OCI-M2 (cell line): ENCODE measurements around the gene PPP2R2C.

Experiments used
- DNase-seq: peaks from one replicate; lab custom pipeline; 2025; ENCODE audit not compliant: unreplicated experiment; lab: John Stamatoyannopoulos, UW

The PPP2R2C gene

DNA sequence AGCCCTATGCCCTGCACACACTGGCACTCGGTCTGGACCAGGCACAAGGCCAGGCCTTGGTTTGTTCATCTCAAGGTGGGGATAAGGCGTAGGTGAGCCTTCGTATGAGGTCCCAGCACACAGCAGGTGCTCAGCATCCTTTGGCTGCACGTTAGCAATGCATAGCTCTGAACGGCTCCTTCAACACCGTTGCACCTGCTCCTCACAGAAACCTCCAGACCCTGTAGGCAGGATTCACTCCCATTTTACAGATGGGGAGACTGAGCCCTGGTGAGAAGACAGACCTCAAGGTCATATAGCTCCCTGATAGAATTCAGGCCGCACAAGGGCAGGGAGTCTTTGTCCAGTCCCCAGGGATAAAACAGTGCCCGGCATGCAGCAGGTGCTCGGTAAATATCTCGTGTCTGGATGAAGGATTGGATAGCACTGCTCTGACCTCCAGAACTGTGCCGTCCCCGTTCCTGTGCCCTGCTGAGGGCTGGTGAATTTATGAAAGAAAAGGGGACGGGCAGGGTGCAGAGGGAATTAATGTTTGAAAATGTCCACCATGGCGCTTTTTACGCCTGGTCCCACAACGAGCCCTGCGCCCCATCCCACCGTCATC lies 2.4 kb downstream of the PPP2R2C start:
- no peak for DNase-seq

DNA sequence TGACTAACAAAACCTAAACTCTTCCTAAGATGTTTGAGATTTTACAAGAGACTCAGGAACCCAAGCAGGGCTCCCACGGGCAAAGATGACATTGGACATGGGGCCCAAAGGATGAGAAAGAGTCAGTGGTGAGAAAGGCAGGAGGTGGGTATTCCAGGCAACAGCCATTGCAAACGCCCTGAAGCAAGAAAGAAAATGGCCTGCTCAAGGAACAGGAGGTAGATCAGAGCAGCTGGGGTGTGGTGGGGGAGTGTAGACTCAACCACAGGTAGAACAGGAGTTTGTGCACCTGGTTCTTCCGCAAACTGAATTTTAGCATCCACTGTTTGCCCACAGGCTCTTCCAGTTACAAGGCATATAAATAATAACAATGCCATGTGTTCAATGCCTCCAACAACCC lies 3.3 kb downstream of the PPP2R2C start:
- no peak for DNase-seq

DNA sequence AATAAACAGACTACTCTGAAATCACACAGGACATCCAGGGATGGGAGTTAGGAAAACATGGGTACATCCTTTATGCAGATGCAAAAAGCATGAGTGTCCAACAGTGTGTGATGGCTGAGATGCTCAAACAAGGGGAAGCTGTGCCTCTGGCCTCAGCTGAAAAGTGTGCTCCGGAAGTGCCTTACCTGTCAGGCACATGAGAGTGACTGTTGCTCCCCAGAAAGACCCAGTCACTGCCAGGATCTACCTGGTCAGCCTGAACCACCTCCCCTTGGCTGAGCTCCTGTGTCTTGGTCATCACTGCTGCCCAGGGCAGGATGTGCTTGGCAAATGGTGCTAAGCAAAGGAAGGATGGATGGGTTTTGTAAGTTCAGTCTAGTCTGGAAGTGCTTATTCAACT lies 4.0 kb downstream of the PPP2R2C start:
- DNase-seq: no peak

DNA sequence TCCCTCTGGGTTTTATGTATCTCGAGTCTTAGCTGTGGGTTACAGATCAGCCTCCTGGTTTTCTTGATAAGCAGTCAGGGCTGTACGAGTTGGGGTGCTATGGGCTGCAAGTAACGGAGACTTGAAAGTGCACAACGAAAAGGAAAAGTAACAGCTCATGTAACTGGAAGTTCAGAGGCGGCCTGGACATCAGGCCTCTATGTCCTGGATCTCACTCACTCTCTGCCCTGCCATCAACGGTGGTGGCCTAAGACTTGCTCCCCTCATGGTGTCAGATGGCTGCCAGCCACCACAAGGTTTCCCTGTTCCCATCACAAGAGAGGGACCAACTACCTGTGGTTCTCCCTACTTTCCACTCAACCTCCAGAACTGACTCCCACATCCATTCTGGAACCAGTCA lies 4.8 kb downstream of the PPP2R2C start:
- no peak for DNase-seq

DNA sequence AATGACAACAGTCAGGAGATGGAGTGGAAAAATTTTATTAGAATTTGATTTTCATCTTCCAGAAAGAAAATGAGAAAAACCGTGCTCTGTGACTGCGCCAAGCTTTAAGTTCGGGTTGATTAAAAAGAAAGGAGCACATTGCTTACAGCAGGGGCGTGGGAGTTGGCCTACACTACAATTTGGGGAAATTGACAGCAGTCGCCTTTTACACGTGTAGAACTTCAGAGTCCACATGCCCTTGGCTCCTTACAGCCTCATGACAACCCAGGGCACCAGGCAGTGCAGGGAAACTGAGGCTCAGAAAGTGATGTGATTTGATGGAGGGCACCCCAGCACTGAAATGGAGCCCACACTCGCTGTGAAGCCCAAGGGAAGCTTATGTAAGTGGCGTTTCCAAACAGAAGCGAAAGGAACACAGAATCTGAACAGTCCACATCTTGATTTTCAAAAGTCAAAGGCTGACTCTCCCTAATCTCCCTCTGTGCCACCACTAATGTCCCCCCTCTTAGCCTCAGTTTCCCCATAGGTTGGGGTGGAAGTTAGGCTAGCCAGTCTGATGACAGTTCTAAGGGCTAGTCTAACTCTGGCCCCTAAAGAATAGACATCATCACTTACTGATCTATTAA lies 5.5 kb downstream of the PPP2R2C start:
- DNase-seq: no peak

DNA sequence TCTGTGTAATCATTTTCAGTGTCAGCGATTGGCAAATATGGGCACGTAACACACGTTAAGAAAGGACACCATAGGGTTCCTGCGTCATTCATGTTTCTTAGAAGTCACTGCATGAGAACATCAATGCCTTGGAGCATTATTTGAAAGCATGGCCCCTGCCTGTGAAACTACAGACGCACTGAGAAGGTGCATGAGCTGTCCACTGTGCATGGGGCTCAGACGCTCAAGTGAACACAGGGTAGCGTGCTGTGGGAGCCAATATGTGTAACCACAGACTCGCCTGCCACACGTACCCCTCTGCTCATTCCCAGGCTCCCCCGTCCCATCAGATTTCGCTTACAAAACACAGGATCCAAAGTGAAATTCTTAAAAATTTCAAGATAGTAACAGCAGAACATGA lies 6.5 kb downstream of the PPP2R2C start:
- DNase-seq: no peak

DNA sequence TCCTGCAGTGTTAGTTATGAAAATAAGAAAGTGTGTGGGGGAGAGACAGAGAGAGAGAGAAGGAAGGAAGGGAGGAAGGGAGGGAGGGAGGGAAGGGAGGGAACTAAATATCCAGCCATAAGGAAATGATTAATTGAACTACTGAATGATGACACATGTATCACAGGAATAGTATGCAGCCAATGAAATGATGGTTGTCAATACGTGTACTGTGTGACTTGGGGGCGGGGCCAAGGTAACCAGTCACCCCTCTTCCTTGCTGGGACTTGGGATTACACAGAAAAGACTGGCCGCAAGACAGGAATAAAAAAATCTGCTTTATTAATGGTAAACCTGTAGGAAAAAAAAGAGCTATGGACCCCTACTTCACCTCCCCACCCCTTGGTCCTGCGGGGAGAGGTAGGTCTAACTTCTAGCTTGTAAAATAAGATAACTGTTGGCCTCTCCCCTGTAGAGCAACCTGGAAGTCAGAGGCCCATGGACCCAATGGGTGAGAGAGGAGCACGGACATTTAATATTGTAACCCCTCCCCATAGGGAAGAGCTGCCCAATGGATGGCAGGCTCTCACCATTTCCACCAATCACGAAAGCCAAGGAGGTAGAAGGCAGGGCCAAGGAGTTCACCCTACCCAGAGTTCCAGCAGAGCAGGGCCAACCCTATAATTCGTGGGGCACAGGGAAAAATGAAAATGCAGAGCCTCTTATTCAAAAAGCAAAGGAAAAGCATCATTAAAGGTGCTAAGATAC lies 7.4 kb downstream of the PPP2R2C start:
- DNase-seq: no peak

DNA sequence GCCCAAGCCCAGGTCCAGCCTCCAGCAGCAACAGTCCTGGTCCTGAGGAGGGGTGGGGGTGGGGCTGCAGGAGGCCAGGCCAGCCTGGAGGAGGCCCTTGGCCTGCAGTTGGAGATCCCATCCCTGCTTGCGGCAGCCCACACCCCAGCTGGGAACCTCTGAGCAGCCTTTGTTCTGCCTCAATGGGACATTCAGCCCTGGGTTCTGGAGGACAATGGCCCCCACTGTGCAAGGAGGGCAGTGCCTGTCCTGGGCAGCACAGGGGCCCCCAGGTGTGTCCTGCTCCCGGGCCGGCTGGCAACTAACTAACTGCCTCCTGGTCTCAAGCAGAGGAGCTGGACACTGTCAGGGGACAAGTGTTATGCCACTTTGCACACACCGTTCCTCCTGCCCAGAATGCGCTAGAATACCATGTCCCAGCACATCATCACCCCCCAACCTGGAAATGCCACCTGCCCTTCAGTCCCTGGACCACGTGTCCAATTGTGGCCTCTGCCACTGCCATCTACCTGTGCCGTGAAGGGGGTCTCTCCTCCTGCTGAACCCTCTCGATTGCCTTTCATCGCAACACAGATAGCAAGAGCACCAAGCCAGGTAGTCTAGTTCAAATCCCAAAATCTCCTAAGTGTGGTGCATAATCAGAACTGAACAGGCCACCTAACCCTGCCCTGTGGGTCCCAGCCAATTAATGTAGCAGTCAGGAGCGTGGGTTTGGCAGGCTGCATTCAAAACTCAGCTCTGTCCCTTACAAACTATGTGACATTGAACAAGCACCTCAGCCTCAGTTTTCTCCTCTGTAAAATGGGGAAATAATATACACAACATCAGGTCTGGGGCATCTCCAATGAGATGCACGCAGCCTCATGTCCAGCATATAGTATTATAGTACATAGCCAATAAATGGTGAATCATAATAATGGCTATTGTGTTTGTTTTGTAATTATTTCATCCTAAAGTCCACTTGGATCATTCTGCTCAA lies 8.8 kb downstream of the PPP2R2C start:
- DNase-seq: no peak

DNA sequence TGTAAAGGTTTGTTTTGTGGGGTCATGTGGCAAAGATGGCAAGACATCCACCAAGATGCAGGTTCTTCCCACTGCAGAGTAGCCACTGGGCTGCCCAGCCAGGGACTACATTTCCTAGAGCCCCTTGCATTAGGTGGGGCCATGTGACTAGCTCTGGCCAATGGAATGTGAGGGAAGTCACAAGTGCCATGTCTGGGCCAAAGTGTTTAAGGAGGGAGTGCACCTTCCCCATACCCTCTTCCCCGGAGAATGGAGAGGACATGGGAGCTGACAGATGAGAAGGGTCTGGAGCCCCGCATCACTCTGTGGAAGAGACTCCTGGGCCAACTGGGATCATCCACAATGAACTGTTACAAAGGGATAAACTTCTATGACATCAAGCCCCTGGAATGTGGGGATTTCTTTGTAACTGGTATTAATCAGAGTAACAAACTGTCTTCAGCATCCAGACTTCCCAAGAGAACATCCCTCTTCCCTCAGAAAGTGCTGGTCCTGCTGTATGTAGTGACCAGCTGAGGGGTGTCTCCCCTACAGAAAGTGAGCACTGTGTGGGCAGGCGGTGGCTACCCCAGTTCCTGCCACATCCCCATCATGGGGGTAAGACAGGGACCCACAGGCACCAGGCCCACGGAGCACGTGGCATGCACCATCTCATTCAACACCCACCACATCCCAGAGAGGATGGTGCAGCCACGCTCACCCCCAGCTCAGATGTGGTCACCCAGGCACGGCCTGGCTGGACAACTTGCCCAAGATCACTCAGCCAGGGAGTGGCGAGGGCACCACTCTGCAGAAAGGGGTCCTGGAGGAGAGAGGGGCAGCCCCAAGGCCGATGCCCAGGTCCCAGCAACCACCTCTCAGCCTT lies 10.9 kb downstream of the PPP2R2C start:
- no peak for DNase-seq

DNA sequence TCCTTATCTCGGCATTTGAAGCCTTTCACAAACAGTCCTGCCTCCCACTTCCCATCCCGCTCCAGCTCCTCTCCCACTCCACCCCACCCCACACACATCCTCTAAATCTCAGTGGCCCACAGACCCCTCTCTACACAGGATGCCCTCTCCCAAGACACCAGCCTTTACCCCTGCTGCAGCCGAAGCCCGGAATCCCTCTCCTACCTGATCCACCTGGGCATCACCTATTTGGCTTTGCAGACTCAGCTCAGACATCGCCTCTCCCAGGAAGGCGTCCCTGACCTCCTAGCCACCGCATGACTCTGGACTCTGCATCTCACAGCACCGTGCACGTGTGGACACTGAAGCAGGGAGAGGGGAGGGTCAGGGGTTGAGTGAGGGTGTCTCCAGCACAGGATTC lies 11.5 kb downstream of the PPP2R2C start:
- no peak for DNase-seq

DNA sequence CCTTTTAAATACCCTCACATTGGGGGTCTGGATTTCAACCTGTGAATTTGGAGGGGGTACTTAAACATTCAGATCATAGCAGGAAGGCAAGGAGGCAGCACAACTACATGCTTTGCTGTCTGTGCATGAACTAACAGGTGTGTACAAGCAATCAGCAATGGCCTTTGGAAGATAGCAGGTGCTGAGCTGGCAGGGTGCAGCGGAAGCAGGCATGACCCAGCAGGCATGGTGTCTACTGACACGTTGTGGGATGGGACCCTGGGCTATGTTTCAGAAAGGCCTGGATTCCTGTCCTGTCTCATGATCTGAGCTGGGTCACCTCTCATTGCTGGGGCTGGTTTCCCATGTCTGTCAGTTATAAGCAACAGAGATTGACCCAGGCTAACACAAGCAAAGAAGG lies 13.9 kb downstream of the PPP2R2C start:
- no peak for DNase-seq

DNA sequence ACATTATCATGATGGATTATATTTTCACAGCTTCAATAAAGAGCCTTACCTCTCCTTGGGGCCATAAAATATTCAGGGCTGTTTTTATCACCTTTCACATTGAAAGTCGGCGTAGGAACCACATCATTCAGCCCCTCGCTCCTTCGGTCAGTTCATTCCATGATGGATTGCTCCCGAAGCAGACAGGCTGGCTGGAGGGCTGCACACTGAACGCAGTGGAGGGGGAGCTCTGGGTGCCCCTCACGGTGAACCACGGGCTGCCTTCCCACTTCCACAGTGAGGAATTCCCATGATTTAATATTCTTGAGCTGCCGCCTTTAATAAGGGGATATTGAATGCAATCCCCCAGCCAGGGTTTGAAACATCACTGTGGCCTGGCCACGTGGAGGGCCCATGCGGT lies 16.0 kb downstream of the PPP2R2C start:
- no peak for DNase-seq

DNA sequence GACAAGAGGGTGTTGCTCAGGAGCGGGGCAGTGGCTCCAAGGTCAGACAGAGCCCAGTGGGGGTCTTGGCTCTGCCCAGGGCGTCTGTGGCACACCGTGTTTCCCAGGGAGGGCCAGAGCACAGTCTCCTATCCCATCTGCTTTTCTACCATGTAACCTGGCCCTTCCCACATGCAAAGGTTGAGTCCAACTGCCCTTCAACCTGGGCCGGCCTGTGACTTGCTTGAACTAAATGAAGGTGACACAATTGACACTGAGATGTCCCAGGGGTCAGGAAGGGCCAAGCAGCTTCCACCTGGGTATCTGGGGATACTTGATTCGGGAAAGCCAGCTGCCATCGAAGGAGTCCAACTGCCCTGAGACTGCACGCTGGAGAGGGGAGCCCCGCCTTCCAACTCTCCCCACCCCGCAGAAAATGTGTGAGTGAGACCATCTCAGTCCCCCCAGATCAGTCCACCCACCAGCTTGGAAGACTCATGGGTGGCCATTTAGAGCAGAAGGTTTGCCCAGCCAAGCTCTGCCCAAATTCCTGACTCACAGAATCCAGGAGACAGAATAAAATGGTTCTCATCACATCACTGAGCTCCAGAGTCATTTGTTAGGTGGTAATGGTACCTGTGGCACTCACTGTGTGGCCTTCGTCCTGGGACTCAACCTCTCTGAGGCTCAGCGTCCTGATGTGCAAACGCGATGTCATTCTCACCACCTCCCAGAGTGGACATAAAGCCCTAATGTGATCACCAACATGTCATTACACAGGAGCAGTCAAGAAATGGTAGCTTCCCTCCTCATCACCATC lies 18.1 kb downstream of the PPP2R2C start:
- DNase-seq: no peak

DNA sequence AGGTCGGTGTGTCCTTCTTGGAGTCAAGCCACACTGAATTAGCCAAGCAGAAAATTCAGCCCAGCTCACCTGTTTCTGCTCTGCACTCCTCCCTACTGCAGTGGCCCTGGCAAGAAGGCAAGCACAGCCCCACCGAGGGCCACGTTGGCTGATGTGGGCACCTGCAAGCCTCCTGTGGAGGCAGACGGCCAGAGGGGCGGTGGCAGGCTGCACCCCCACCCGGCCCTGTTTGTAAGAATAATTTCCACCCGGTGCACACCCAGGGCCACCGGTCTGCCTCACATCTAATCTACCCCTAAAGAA lies 18.8 kb downstream of the PPP2R2C start:
- DNase-seq: no peak

DNA sequence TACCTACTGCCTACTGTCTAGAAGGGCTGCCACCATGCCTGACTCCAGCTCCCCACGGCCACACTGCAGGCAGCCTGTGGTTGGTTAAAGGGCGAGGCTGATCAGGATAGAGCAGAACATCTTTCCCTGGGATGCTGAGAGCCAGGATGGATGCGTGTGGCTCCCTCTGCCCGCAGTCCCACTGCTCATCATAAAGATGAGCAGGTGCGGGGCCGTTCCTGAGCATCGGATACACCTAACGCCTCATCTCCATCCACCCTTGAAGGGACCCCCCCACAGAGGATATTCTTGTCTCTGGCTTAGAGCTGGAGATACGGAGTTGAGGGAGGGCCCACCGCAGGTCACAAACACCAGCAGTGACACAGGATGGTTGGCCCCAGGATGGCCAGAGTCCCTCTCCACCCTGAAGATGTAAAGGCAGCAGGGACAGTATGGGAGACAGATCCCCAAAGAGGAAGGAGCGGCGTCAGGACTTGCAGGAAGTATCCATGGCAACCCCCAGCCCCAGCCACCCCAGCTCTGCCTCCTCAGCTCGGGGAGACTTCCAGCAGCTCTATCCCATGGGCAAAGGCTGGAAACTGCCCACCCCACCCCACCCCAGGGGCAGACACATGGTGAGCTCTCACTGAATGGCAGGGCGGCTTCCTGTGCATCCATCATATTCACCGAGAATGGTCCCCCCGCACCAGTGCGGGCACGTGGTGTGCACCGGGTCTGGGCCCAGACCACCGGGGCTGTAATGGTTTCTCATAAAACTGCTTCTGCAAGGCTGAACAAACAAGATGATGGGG lies 19.3 kb downstream of the PPP2R2C start:
- no peak for DNase-seq

DNA sequence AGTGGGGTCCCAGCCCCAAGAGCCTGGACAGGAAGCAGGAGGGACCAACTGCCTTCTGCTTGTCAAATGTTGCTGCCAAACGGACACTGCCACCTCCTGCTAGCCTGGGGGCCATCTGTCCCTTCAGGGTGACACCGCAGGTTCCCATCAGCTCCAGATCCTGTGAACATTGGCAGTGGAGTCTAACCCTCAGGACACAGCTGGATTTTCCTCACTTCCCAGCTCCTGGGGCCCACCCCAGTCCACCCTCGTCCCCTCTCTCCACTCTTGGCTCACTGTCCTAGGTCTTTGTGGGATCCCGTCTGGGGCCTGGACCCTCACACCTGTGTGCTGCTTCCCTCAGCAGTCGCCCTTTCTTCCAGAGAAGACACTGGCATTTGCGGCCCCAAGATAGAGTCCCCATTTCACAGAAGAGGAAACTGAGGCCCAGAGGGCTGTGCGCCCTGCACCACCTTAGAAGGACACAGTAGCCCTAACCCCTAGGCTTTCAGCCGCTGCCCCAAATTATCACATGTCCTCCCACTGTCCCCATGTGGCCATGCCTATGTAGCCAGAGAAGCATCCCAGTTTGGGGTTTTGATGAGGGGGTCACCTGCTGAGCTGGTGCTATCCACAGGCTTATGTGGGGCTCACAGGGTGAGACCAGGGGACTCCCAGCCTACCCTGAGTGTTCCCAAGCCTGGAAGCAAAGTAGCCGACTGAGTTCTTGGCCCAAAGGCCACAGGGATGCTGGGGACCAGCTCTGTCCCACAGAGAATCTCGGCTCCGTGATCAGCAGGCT lies 20.1 kb downstream of the PPP2R2C start:
- DNase-seq: no peak

DNA sequence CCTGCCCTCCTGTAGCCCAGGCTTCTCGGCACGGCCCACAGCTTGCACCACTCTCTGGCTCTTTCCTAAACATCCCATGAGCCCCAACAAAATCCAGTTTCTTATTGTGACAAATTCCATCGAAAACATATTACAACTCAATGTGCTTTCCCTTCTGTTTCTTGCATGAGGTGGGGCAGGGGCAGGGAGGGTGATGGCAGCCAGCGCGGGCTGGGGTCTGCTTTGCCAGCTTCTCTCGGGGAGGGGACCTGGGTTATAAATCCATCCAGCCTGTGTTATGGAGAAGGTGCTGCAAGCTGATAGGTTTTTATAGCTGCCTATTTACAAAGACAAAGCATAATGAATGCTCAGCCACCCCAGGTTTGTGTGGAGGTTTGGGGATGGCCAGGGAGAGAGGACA lies 21.1 kb downstream of the PPP2R2C start:
- DNase-seq: no peak

DNA sequence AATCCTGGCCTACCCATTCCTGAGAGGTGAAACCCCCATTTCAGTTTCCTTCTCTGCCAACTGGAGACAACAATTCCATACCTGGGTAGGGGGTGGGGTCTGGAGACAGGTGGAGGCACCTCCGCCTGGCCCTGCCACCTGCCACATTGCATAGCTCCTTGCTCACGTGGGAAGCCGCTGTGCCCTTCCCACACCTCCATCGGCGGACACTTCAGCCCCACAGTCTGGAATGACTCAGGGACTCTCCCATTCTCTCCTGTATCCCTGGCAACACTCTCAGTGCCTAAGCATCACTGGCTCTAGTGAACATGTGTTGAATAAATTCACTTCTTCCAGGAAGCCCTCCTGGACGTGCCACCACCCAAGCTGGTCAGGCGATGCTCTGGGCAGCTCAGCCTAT lies 21.7 kb downstream of the PPP2R2C start:
- no peak for DNase-seq
